Right lobe of liver (tissue), 6 donors: Measurements from ENCODE around the gene ISM1. TPM values are rescaled to one million over a fixed set of nuclear protein-coding genes. Genes with fewer than 3 reads are reported as not detected.
A peak's percentile ranks its signal among the peaks of the same experiment; 100 is the strongest.

Source experiments
- ATAC-seq, 4 donors: fragments of 200-7000 bp; cut with Tn5 transposase; one replicate each; pipeline ENCODE4 v1.9.1; 2020; ENCODE audit warnings: mild to moderate bottlenecking in 4 of 4, moderate library complexity in 4 of 4
- DNase-seq, 3 donors: peaks; one replicate each; pipeline ENCODE4 v3.0.0-alpha.2; 2020
- H3K27ac ChIP-seq, 3 donors: fragments of 200-600 bp; one replicate each; pipeline ENCODE4 v1.8.0; 2022
- H3K27me3 ChIP-seq, 2 donors: fragments of 200-600 bp; one replicate each; pipeline ENCODE4 v1.8.0; 2022
- H3K36me3 ChIP-seq, 4 donors: fragments of 200-600 bp; sonication (generic) in 1 of 4; one replicate each; pipeline versions ENCODE4 v1.5.1 to v1.8.0; 2017 to 2022; ENCODE audit warnings: control low read depth in 1 of 4
- H3K4me1 ChIP-seq, 4 donors: fragments of 200-600 bp; sonication (generic) in 1 of 4; one replicate each; pipeline versions ENCODE4 v1.5.1 to v1.8.0; 2017 to 2022; ENCODE audit warnings: control low read depth in 1 of 4
- H3K4me3 ChIP-seq, 3 donors: fragments of 200-600 bp; one replicate each; pipeline ENCODE4 v1.8.0; 2022
- H3K9me3 ChIP-seq, 4 donors: fragments of 200-600 bp; sonication (generic) in 1 of 4; one replicate each; pipeline versions ENCODE4 v1.5.1 to v1.8.0; 2017 to 2022; ENCODE audit warnings: control low read depth in 1 of 4
- POLR2A ChIP-seq: fragments of 450-650 bp; IDR thresholded peaks from one replicate; pipeline ENCODE4 v1.6.1; 2017; ENCODE audit warnings: antibody characterized with exemption, mild to moderate bottlenecking
- WGBS: methylation state at CpG from one replicate; pipeline ENCODE4 v1.1.6; 2018; ENCODE audit warnings: low coverage, low lambda C conversion rate; ENCODE audit not compliant: insufficient coverage; ENCODE audit errors: missing lambda C conversion rate; 5-methylcytosine and 5-hydroxymethylcytosine counted together
- intact Hi-C, 2 donors: fragments of 100-400 bp; cut with DNase I; formaldehyde crosslinking; loops; one replicate each; pipeline versions ENCODE4 v1.11.2 to v1.14.1; 2022
- total RNA-seq, 6 experiments: library from RNA; depleted of rRNA in 2 of 6; stranded (reverse); fragments of >200 nt in 2 of 6; fragmentation: NEBNext Ultra II Directional in 3 of 6; extraction: Animal tissue kit (Norgen Biotek cat#: 25700) in 3 of 6; gene quantifications; one replicate each; pipeline versions ENCODE4 v1.1.0 to v1.2.4, GENCODE V29; 2016 to 2023
- TF ChIP-seq, protein P1 (sequence below), 4 donors: fragments of 200-600 bp in 3 of 4; fragments of 450-650 bp in 1 of 4; IDR thresholded peaks; one replicate each; pipeline versions ENCODE4 v1.5.1 to v1.8.0; 2016 to 2022; ENCODE audit warnings: antibody characterized with exemption in 4 of 4, mild to moderate bottlenecking in 2 of 4
- donor health status: DM: no; HTN: yes; CAD: no.
- donor health status: DM: no; HTN: no; CAD: no.
- donor health status: DM: no; HTN: no; CAD: no.
- donor health status: DM: no; HTN: yes; CAD: no.
- donor health status: DM: no; HTN: yes; CAD: no.

ISM1 gene
- total RNA-seq, 6 experiments from 2014 or later, result 2.1 to 5.5 (median 3.2) TPM

DNA sequence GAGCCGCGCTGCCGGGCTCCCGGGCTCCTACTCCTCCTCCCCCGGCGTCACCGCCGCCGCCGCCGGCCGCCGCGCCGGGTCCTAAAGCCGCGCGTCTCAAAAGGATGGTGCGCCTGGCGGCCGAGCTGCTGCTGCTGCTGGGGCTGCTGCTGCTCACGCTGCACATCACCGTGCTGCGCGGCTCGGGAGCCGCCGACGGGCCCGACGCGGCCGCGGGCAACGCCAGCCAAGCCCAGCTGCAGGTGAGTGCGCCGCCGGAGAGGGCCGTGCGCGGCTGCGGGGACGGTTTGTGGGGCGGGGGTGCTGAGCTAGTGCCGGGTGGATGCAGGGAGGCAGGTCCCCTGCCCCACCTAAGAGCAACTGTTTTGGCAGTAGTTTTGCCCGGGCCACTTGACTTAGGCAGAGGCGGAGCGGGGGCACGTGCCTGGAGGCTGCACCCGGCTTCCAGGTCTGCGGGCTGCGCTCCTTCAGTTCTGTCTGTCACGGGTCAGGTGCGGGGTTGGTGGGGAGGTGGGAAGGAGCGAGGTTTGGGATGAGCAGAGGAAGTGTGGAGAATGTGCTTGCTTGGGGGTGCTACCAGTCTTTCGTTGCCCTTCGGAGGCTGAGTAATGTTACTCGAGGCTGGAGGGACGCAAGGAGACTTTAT is 722 bp downstream of the ISM1 start:
- ATAC-seq, result peak; percentile 54 to 73 (median 64)
- intact Hi-C loops, result no loop called here
- Histone ChIP-seq H3K9me3 (no peaks in the 10 kb centered on the region), H3K27ac (peak overlapping the region in 1 of 3 donors; percentile 63), H3K4me1 (peaks cover 0 to 13% (median 6%) of the 10 kb centered on the region in 4 donors), H3K36me3 (no peaks in the 10 kb centered on the region), H3K27me3 (no peaks in the 10 kb centered on the region), H3K4me3 (peak overlapping the region; percentile 34 to 70 (median 54))
- 7% methylated on average over 13 of the region's 59 CpGs for WGBS
- no peak for TF ChIP-seq POLR2A
- TF ChIP-seq, protein P1, sequence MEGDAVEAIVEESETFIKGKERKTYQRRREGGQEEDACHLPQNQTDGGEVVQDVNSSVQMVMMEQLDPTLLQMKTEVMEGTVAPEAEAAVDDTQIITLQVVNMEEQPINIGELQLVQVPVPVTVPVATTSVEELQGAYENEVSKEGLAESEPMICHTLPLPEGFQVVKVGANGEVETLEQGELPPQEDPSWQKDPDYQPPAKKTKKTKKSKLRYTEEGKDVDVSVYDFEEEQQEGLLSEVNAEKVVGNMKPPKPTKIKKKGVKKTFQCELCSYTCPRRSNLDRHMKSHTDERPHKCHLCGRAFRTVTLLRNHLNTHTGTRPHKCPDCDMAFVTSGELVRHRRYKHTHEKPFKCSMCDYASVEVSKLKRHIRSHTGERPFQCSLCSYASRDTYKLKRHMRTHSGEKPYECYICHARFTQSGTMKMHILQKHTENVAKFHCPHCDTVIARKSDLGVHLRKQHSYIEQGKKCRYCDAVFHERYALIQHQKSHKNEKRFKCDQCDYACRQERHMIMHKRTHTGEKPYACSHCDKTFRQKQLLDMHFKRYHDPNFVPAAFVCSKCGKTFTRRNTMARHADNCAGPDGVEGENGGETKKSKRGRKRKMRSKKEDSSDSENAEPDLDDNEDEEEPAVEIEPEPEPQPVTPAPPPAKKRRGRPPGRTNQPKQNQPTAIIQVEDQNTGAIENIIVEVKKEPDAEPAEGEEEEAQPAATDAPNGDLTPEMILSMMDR (IDR thresholded peaks at IDR 0.05), result peak in 1 of 4 donors; percentile 27
- peak; percentile 66 to 78 (median 71) for DNase-seq

DNA sequence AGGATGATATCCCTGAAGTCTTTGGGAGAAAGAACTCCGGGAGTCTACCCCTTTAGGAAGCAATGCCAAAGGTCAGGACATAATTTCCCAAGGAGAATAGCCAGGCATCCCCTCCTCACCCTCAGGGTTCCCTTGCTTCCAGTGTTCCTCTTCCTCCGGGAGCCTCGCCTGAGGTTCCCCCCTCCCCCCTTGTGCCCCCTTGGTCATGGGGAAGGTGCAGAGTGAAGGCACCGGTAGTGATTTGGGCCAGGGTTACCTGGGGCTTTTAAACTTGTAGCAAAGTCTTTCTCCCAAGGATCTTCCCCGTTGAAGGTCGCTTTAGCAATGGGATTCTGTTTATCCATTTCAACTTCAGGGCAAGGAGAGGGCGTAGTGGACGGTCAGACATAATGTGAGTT is 1.2 kb downstream of the ISM1 start:
- Histone ChIP-seq H3K27me3 (no peaks in the 10 kb centered on the region), H3K4me3 (peak overlapping the region; percentile 34 to 70 (median 54)), H3K9me3 (no peaks in the 10 kb centered on the region), H3K4me1 (peaks cover 0 to 13% (median 4%) of the 10 kb centered on the region in 4 donors), H3K27ac (peak overlapping the region in 1 of 3 donors; percentile 63), H3K36me3 (no peaks in the 10 kb centered on the region)
- no peak for DNase-seq
- no peak for TF ChIP-seq POLR2A
- TF ChIP-seq, protein P1 (IDR thresholded peaks at IDR 0.05), result no peak
- no peak for ATAC-seq
- WGBS, result 36% methylated on average over 6 of the region's 8 CpGs
- intact Hi-C loops, result no loop called here

DNA sequence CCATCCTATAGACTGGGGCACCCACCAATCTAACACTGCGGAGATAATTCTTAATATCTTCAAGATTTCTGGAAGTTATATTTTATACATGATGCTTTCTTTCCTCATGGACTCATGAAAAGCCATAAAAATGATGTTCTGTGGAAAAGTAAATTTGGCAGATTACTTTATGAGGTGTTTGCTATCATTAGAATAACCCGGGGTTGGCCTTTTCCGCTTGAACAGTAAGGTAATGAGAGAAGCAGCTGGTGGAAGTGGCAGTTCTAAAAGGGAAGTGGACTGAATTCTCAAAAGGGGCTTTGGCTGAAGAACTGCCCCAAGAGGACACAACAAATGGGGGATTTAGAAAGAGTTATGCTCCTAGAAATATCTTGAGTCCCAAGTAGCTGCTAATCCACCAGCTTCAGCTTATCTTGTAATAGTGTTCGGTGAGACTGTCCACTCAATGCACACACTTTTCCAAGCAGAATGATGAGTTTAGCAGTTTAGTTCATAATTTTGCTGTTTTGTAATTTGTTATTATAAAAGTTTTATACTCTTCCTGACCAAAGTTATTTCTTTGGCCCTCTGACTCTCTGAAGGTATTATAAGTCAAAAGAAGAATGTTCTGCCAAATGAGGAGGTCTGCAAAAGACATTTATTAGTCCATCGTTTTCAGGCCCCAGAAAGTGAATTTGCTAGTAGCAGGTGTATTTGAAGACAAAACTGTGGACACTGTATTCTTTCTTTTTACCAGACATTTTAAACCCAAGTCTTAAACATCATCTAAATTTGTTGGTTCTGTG is 2.9 kb downstream of the ISM1 start:
- no peak overlapping the region for H3K4me3 ChIP-seq
- intact Hi-C loops, result no loop called here
- TF ChIP-seq POLR2A, result no peak
- TF ChIP-seq, protein P1 (IDR thresholded peaks at IDR 0.05), result no peak
- H3K27ac ChIP-seq, result no peak overlapping the region
- H3K9me3 ChIP-seq, result no peaks in the 10 kb centered on the region
- no peaks in the 10 kb centered on the region for H3K27me3 ChIP-seq
- H3K4me1 ChIP-seq, result peaks cover 0 to 13% (median 4%) of the 10 kb centered on the region in 4 donors
- ATAC-seq (no peak), DNase-seq (no peak)
- H3K36me3 ChIP-seq, result no peaks in the 10 kb centered on the region
- WGBS, result 72% methylated on average over 5 of the region's 5 CpGs

DNA sequence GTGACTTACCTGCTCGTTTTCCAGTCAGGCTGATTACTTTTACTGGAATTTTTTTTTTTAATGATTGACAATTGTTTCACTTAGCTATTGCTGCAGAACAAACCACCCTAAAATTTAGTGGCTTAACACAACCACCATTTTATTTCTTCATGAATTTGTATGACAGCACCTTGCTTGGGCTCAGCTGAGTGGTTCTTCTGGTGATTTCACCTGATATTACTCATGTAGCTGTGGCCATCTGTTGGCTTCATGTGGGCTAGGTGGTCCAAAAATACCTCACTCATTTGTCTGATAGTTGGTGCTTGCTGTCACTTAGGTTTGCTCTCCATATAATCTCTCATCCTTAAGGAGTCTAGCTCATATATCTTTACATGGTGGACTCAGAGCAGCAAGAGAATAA is 5.3 kb downstream of the ISM1 start:
- no peaks in the 10 kb centered on the region for H3K27me3 ChIP-seq
- WGBS, result 58% methylated on average over 1 of the region's 1 CpG
- no peaks in the 10 kb centered on the region for H3K9me3 ChIP-seq
- H3K27ac ChIP-seq, result no peak overlapping the region
- no peak for TF ChIP-seq POLR2A
- TF ChIP-seq, protein P1 (IDR thresholded peaks at IDR 0.05), result no peak
- no peak for DNase-seq
- intact Hi-C loops, result no loop called here
- H3K36me3 ChIP-seq, result no peaks in the 10 kb centered on the region
- no peak overlapping the region for H3K4me3 ChIP-seq
- peaks cover 0 to 9% (median 0%) of the 10 kb centered on the region in 4 donors for H3K4me1 ChIP-seq
- ATAC-seq, result no peak
